K562 (cell line): ENCODE results near the gene DENND6A. TPM values are rescaled to one million over a fixed set of nuclear protein-coding genes. Genes with fewer than 3 reads are reported as not detected.

ENCODE experiments used
- ASH1L ChIP-seq: fragments of 450-650 bp; IDR thresholded peaks from 2 replicates; pipeline ENCODE4 v1.6.1; 2018; ENCODE audit warnings: borderline replicate concordance, mild to moderate bottlenecking, low read depth; ENCODE audit not compliant: partially characterized antibody
- BACH1 ChIP-seq: fragments of 200-800 bp; sonication (Bioruptor generic); IDR thresholded peaks from 2 replicates; pipeline ENCODE4 v1.6.1; 2016; ENCODE audit warnings: missing genetic modification characterization, missing compliant biosample characterization
- ETS2 ChIP-seq: IDR thresholded peaks from 2 replicates; pipeline ENCODE4 v1.6.1; 2016; ENCODE audit warnings: borderline replicate concordance, missing genetic modification characterization, mild to moderate bottlenecking, moderate library complexity, missing compliant biosample characterization; ENCODE audit not compliant: poor library complexity, severe bottlenecking
- FOXK2 ChIP-seq, 2 experiments: fragments of 450-650 bp; IDR thresholded peaks in 1 of 2; conservative IDR thresholded peaks in 1 of 2; 2 replicates each; pipeline ENCODE4 v1.6.1; 2016; ENCODE audit warnings: low read depth in 2 of 2, mild to moderate bottlenecking in 1 of 2
- KDM5B ChIP-seq: fragments of 200-600 bp; sonication (generic); IDR thresholded peaks from 2 replicates; pipeline ENCODE4 v1.6.1; 2012; ENCODE audit warnings: low read depth, mild to moderate bottlenecking, moderate library complexity, low read length, control low read depth, inconsistent platforms; ENCODE audit not compliant: insufficient replicate concordance
- LEF1 ChIP-seq: fragments of 450-650 bp; IDR thresholded peaks from 2 replicates; pipeline ENCODE4 v1.6.1; 2016; ENCODE audit warnings: mild to moderate bottlenecking
- NR4A1 ChIP-seq, 2 experiments: fragments of 250-450 bp in 1 of 2; fragments of 450-650 bp in 1 of 2; sonication (Bioruptor Pico) in 1 of 2; IDR thresholded peaks; 2 replicates each; pipeline versions ENCODE4 v1.4.0 to v1.6.1; 2016 to 2020; ENCODE audit warnings: mild to moderate bottlenecking in 2 of 2, missing compliant biosample characterization in 1 of 2, missing genetic modification characterization in 1 of 2, moderate library complexity in 1 of 2
- OTX1 ChIP-seq: fragments of 450-650 bp; formaldehyde crosslinking; IDR thresholded peaks from 2 replicates; pipeline ENCODE4 v1.4.0; 2022; ENCODE audit warnings: mild to moderate bottlenecking
- RFX1 ChIP-seq: fragments of 450-650 bp; IDR thresholded peaks from 2 replicates; pipeline ENCODE4 v1.6.1; 2016; ENCODE audit warnings: mild to moderate bottlenecking, moderate library complexity
- SNRNP70 ChIP-seq: fragments of 200-400 bp; formaldehyde crosslinking; optimal IDR thresholded peaks from 2 replicates; pipeline ENCODE3; 2017; ENCODE audit warnings: low read depth, low read length
- TAF15 ChIP-seq: fragments of 200-400 bp; formaldehyde crosslinking; IDR thresholded peaks from 2 replicates; pipeline ENCODE4 v1.6.1; 2017; ENCODE audit warnings: mild to moderate bottlenecking, low read depth, low read length, moderate library complexity
- ZNF143 ChIP-seq: sonication (generic); formaldehyde crosslinking; IDR thresholded peaks from 2 replicates; pipeline ENCODE4 v1.9.0; 2022; ENCODE audit warnings: mild to moderate bottlenecking, missing genetic modification reagents
- polyA plus RNA-seq, 8 experiments: library from polyadenylated mRNA; depleted of rRNA in 4 of 8; stranded (reverse) in 5 of 8; unstranded in 3 of 8; fragments of >200 nt; fragmentation: Nextera tagmentation in 2 of 8; fragmentation: Illumina TruSeq in 1 of 8; extraction: Ambion mirVana in 2 of 8; extraction: Trizol in 1 of 8; gene quantifications; 2 replicates each; pipeline versions ENCODE4 v1.2.1 to v1.2.3, GENCODE V29; 2011 to 2014; ENCODE audit warnings: inconsistent platforms in 1 of 8, missing spikeins in 1 of 8
- total RNA-seq, 7 experiments: library from RNA; depleted of rRNA in 6 of 7; stranded (reverse); fragments of >200 nt in 6 of 7; fragmentation: Illumina TruSeq in 2 of 7; extraction: Trizol in 2 of 7; gene quantifications; 2 replicates each; pipeline versions ENCODE4 v1.2.1 to v1.2.3, GENCODE V29; 2011 to 2021; ENCODE audit warnings: low replicate concordance in 1 of 7
- TF ChIP-seq, protein P1 (sequence below): sonication (generic); formaldehyde crosslinking; IDR thresholded peaks from 2 replicates; pipeline ENCODE4 v1.8.1; 2023; ENCODE audit warnings: mild to moderate bottlenecking, missing genetic modification reagents, moderate library complexity
- TF ChIP-seq, protein P2 (sequence below): fragments of 250-450 bp; sonication (Bioruptor Pico); IDR thresholded peaks from 2 replicates; pipeline ENCODE4 v1.5.1; 2021; ENCODE audit warnings: mild to moderate bottlenecking
- TF ChIP-seq, protein P3 (sequence below): fragments of 200-400 bp; formaldehyde crosslinking; IDR thresholded peaks from 2 replicates; pipeline ENCODE4 v1.6.1; 2017; ENCODE audit warnings: mild to moderate bottlenecking, low read depth, low read length, moderate library complexity
- TF ChIP-seq, protein P4 (sequence below), 2 experiments: fragments of 150-350 bp in 1 of 2; IDR thresholded peaks; 2 replicates each; pipeline ENCODE4 v1.6.1; 2012 to 2016; ENCODE audit warnings: low read depth in 2 of 2, low read length in 2 of 2, mild to moderate bottlenecking in 1 of 2, moderate library complexity in 1 of 2
- TF ChIP-seq, protein P5 (sequence below): sonication (generic); formaldehyde crosslinking; IDR thresholded peaks from 2 replicates; pipeline ENCODE4 v1.8.0; 2022; ENCODE audit warnings: mild to moderate bottlenecking, missing genetic modification reagents

The DENND6A gene
- total and polyA plus RNA-seq, 9 of the 15 experiments (the other 6 are each of a cell fraction or from before 2014, with no cell fraction given) = 1.5 to 12.7 (median 7.1) TPM

DNA sequence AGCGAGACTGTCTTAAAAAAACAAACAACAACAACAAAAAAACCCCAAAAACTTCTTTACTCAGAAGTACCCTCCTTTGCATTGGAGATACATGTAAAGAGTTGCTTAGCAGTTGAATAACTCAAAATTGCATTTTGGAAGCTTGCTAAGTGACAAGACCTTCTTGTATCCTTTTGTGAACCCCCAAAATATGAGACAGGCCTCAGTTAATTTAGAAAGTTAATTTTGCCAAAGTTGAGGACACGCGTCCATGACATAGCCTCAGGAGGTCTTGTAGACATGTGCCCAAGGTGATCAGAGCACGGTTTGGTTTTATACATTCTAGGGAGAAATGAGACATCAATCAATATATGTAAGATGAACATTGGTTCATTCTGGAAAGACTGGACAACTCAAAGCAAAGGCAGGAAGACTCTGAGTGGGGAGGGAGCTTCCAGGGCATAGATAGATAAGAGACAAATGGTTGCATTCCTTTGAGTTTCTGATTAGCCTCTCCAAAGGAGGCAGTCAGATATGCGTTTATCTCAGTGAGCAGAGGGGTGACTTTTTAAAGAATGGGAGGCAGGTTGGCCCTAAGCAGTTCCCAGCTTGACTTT, 94.0 kb downstream of the DENND6A start (continued):
- TF ChIP-seq, protein P1, sequence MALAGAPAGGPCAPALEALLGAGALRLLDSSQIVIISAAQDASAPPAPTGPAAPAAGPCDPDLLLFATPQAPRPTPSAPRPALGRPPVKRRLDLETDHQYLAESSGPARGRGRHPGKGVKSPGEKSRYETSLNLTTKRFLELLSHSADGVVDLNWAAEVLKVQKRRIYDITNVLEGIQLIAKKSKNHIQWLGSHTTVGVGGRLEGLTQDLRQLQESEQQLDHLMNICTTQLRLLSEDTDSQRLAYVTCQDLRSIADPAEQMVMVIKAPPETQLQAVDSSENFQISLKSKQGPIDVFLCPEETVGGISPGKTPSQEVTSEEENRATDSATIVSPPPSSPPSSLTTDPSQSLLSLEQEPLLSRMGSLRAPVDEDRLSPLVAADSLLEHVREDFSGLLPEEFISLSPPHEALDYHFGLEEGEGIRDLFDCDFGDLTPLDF = no peak
- no peak for TF ChIP-seq RFX1
- TF ChIP-seq FOXK2 (conservative IDR thresholded peaks at IDR 0.05 in 1 of 2, IDR thresholded peaks at IDR 0.05 in 1 of 2; ENCODE audit: low read depth in 2 of 2) = no peak
- TF ChIP-seq SNRNP70 = no peak
- TF ChIP-seq LEF1 = peak; percentile 74; the same call in 1 of the 2 replicates
- TF ChIP-seq, protein P2, sequence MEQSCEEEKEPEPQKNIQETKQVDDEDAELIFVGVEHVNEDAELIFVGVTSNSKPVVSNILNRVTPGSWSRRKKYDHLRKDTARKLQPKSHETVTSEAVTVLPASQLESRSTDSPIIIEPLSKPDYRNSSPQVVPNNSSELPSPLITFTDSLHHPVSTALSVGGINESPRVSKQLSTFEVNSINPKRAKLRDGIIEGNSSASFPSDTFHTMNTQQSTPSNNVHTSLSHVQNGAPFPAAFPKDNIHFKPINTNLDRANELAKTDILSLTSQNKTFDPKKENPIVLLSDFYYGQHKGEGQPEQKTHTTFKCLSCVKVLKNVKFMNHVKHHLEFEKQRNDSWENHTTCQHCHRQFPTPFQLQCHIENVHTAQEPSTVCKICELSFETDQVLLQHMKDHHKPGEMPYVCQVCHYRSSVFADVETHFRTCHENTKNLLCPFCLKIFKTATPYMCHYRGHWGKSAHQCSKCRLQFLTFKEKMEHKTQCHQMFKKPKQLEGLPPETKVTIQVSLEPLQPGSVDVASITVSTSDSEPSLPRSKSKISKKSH (CRISPR knock-in tag) = no peak
- no peak for TF ChIP-seq ASH1L
- TF ChIP-seq TAF15 = no peak
- no peak for TF ChIP-seq ETS2 (tag)
- TF ChIP-seq, protein P3, sequence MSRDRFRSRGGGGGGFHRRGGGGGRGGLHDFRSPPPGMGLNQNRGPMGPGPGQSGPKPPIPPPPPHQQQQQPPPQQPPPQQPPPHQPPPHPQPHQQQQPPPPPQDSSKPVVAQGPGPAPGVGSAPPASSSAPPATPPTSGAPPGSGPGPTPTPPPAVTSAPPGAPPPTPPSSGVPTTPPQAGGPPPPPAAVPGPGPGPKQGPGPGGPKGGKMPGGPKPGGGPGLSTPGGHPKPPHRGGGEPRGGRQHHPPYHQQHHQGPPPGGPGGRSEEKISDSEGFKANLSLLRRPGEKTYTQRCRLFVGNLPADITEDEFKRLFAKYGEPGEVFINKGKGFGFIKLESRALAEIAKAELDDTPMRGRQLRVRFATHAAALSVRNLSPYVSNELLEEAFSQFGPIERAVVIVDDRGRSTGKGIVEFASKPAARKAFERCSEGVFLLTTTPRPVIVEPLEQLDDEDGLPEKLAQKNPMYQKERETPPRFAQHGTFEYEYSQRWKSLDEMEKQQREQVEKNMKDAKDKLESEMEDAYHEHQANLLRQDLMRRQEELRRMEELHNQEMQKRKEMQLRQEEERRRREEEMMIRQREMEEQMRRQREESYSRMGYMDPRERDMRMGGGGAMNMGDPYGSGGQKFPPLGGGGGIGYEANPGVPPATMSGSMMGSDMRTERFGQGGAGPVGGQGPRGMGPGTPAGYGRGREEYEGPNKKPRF = no peak
- TF ChIP-seq ZNF143 = no peak
- TF ChIP-seq, protein P4, sequence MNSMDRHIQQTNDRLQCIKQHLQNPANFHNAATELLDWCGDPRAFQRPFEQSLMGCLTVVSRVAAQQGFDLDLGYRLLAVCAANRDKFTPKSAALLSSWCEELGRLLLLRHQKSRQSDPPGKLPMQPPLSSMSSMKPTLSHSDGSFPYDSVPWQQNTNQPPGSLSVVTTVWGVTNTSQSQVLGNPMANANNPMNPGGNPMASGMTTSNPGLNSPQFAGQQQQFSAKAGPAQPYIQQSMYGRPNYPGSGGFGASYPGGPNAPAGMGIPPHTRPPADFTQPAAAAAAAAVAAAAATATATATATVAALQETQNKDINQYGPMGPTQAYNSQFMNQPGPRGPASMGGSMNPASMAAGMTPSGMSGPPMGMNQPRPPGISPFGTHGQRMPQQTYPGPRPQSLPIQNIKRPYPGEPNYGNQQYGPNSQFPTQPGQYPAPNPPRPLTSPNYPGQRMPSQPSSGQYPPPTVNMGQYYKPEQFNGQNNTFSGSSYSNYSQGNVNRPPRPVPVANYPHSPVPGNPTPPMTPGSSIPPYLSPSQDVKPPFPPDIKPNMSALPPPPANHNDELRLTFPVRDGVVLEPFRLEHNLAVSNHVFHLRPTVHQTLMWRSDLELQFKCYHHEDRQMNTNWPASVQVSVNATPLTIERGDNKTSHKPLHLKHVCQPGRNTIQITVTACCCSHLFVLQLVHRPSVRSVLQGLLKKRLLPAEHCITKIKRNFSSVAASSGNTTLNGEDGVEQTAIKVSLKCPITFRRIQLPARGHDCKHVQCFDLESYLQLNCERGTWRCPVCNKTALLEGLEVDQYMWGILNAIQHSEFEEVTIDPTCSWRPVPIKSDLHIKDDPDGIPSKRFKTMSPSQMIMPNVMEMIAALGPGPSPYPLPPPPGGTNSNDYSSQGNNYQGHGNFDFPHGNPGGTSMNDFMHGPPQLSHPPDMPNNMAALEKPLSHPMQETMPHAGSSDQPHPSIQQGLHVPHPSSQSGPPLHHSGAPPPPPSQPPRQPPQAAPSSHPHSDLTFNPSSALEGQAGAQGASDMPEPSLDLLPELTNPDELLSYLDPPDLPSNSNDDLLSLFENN (IDR thresholded peaks at IDR 0.05; ENCODE audit: low read depth in 2 of 2, low read length in 2 of 2) = peak in 1 of 2 experiments; percentile 69; a peak in 1 of 4 replicates
- TF ChIP-seq, protein P5, sequence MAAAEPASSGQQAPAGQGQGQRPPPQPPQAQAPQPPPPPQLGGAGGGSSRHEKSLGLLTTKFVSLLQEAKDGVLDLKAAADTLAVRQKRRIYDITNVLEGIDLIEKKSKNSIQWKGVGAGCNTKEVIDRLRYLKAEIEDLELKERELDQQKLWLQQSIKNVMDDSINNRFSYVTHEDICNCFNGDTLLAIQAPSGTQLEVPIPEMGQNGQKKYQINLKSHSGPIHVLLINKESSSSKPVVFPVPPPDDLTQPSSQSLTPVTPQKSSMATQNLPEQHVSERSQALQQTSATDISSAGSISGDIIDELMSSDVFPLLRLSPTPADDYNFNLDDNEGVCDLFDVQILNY (CRISPR knock-in tag) = no peak
- TF ChIP-seq OTX1 (CRISPR knock-in tag) = no peak
- no peak for TF ChIP-seq KDM5B
- TF ChIP-seq NR4A1 (CRISPR knock-in tag; IDR thresholded peaks at IDR 0.05) = no peak
- 0 out of 2 replicates have a peak, but pooled peaks have one; percentile 30 for TF ChIP-seq NR4A1 (tag; IDR thresholded peaks at IDR 0.05)
- no peak for TF ChIP-seq BACH1 (tag)
